BLaER1 treated with 17β-estradiol and CSF1 and Interleukin-3, amounts not matched to agents 10 nM and 100 nM (cell line): ENCODE data around the gene CEP135.
"Not testable (repeated sequence)": the region's sequence is repeated elsewhere in the genome, so short reads cannot be mapped to it uniquely, and the experiment has no call there.

Source experiments
- H3K27ac ChIP-seq, 11 experiments: shearing (Covaris generic); formaldehyde crosslinking; 2 replicates each; pipeline ENCODE4 v1.8.1; 2022
- H3K27me3 ChIP-seq, 11 experiments: shearing (Covaris generic); formaldehyde crosslinking; 2 replicates each; pipeline ENCODE4 v1.8.1; 2022
- H3K36me3 ChIP-seq, 11 experiments: shearing (Covaris generic); formaldehyde crosslinking; 2 replicates each; pipeline ENCODE4 v1.8.1; 2022
- H3K4me1 ChIP-seq, 10 experiments: shearing (Covaris generic); formaldehyde crosslinking; 2 replicates each; pipeline ENCODE4 v1.8.1; 2022
- H3K4me2 ChIP-seq, 11 experiments: shearing (Covaris generic); formaldehyde crosslinking; 2 replicates each; pipeline ENCODE4 v1.8.1; 2022
- H3K4me3 ChIP-seq, 10 experiments: shearing (Covaris generic); formaldehyde crosslinking; 2 replicates each; pipeline ENCODE4 v1.8.1; 2022
- H3K9ac ChIP-seq, 11 experiments: shearing (Covaris generic); formaldehyde crosslinking; 2 replicates each; pipeline ENCODE4 v1.8.1; 2022
- H3K9me3 ChIP-seq, 11 experiments: shearing (Covaris generic); formaldehyde crosslinking; replicated peaks in 1 of 11; 2 replicates each; pipeline ENCODE4 v1.8.1; 2022
- H4K20me1 ChIP-seq, 11 experiments: shearing (Covaris generic); formaldehyde crosslinking; 2 replicates each; pipeline ENCODE4 v1.8.1; 2022
- Cebpa-rat ChIP-seq, 11 experiments: shearing (Covaris generic); IDR thresholded peaks; 2 replicates each; pipeline ENCODE4 v1.8.1; 2022

CEP135 gene

GRCh38 chr4:55951191-55951922 lies 2.6 kb downstream of the CEP135 start:
- Histone ChIP-seq H3K27me3 (no peaks in the 10 kb centered on the region), H4K20me1 (no peaks in the 10 kb centered on the region), H3K36me3 (peaks cover 41 to 48% (median 44%) of the 10 kb centered on the region in 11 experiments), H3K27ac (peak overlapping the region in 2 of 11 experiments; percentile 99; a peak in 4 of 22 replicates), H3K4me1 (peaks cover 26 to 38% (median 34%) of the 10 kb centered on the region in 10 experiments), H3K9ac (peak overlapping the region in 2 of 11 experiments; percentile 93 to 96; a peak in 3 of 22 replicates), H3K4me2 (peak overlapping the region in 7 of 11 experiments; percentile 83 to 99 (median 92); a peak in 8 of 22 replicates), H3K4me3 (peak overlapping the region in 2 of 10 experiments; percentile 58 to 72; a peak in 3 of 20 replicates), H3K9me3 (no peaks in the 10 kb centered on the region)
- no peak for TF ChIP-seq Cebpa-rat (IDR thresholded peaks at IDR 0.05)

GRCh38 chr4:55955710-55956109 lies 7.0 kb downstream of the CEP135 start:
- peaks cover 80 to 92% (median 87%) of the 10 kb centered on the region in 11 experiments for H3K36me3 ChIP-seq
- H3K9me3 ChIP-seq: no peaks in the 10 kb centered on the region
- H3K4me2 ChIP-seq: no peak overlapping the region
- peaks cover 0 to 4% (median 0%) of the 10 kb centered on the region in 11 experiments; a peak in 2 of 22 replicates for H4K20me1 ChIP-seq
- no peaks in the 10 kb centered on the region for H3K27me3 ChIP-seq
- no peak overlapping the region for H3K27ac ChIP-seq
- no peak overlapping the region for H3K4me3 ChIP-seq
- H3K9ac ChIP-seq: no peak overlapping the region
- peaks cover 0 to 23% (median 2%) of the 10 kb centered on the region in 10 experiments; a peak in 10 of 20 replicates for H3K4me1 ChIP-seq
- no peak for TF ChIP-seq Cebpa-rat (IDR thresholded peaks at IDR 0.05)

DNA sequence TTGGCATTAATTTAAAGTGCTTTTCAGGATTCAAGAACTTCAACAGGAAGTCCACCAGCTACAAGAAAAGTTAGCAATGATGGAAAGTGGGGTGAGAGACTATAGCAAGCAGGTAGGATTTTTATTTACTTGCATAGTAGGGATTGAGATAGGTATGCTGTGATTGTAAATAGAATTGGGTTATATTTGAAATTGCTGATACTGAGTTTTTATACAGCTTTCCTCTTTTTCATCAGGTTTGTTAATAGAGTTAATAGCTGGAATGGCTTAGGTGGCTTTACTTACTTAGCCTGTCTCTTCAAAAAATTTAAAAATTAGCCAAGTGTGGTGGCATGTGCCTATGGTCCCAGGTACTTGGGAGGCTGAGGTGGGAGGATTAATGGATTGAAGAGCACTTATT lies 10.9 kb downstream of the CEP135 start:
- 0 out of 20 replicates have a peak, but pooled peaks cover 0 to 4% (median 0%) of the 10 kb centered on the region in 10 experiments for H3K4me1 ChIP-seq
- H4K20me1 ChIP-seq: peaks cover 0 to 4% (median 0%) of the 10 kb centered on the region in 11 experiments; a peak in 2 of 22 replicates
- H3K27me3 ChIP-seq: no peaks in the 10 kb centered on the region
- H3K36me3 ChIP-seq: peaks cover 86 to 100% (median 96%) of the 10 kb centered on the region in 11 experiments
- TF ChIP-seq Cebpa-rat (IDR thresholded peaks at IDR 0.05): no peak
- no peak overlapping the region for H3K9ac ChIP-seq
- H3K9me3 ChIP-seq: no peaks in the 10 kb centered on the region
- no peak overlapping the region for H3K4me2 ChIP-seq
- H3K27ac ChIP-seq: no peak overlapping the region
- H3K4me3 ChIP-seq: no peak overlapping the region

DNA sequence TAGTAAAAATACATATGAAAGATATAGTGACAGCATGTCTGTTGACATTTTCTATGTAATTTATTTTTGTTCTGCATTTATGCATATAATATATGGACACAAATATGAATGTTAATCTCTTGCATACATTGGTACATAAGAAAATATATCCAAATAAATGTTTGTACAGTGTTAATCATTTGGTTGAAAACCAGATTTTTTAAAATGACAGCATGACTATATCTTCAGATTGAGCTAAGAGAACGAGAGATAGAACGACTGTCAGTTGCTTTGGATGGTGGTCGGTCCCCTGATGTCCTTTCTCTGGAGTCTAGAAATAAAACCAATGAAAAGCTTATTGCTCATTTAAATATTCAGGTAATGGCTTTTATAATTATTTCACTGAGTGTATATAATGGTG lies 15.3 kb downstream of the CEP135 start:
- Histone ChIP-seq H3K27ac (no peak overlapping the region), H3K4me1 (0 out of 20 replicates have a peak, but pooled peaks cover 0 to 4% (median 0%) of the 10 kb centered on the region in 10 experiments), H3K9me3 (no peaks in the 10 kb centered on the region), H3K4me3 (no peak overlapping the region), H3K27me3 (no peaks in the 10 kb centered on the region), H3K9ac (no peak overlapping the region), H4K20me1 (no peaks in the 10 kb centered on the region), H3K36me3 (peaks cover 71 to 98% (median 87%) of the 10 kb centered on the region in 11 experiments), H3K4me2 (no peak overlapping the region)
- no peak for TF ChIP-seq Cebpa-rat (IDR thresholded peaks at IDR 0.05)

DNA sequence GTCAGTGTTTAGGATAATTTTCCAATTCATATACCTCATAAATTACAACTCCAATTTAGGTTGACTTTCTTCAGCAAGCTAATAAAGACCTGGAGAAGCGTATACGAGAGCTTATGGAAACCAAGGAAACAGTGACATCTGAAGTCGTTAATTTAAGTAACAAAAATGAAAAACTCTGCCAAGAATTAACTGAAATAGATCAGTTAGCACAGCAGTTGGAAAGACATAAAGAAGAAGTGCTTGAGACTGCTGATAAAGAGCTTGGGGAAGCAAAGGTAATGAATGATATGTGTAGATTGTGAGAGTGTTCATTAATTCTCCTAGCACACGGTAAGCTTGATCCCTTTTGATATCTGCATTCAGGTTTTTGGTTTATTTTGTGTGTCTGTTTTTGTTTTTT lies 16.8 kb downstream of the CEP135 start:
- Histone ChIP-seq H3K9ac (no peak overlapping the region), H4K20me1 (no peaks in the 10 kb centered on the region), H3K4me2 (no peak overlapping the region), H3K4me3 (no peak overlapping the region), H3K27me3 (no peaks in the 10 kb centered on the region), H3K27ac (no peak overlapping the region), H3K36me3 (peaks cover 65 to 98% (median 86%) of the 10 kb centered on the region in 11 experiments), H3K9me3 (no peaks in the 10 kb centered on the region), H3K4me1 (0 out of 20 replicates have a peak, but pooled peaks cover 0 to 4% (median 0%) of the 10 kb centered on the region in 10 experiments)
- no peak for TF ChIP-seq Cebpa-rat (IDR thresholded peaks at IDR 0.05)

DNA sequence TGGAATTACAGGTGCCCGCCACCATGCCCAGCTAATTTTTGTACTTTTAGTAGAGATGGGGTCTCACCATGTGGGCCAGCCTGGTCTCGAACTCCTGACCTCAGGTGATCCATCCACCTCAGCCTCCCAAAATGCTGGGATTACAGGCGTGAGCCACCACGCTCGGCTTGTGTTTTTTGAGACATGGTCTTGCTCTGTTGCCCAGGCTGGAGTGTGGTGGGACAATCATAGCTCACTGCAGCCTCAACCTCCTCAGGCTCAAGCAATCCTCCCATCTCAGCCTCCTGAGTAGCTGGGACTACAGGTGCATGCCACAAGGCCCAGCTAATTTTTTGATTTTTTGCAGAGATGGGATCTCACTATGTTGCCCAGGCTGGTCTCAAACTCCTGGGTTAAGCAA lies 17.6 kb downstream of the CEP135 start:
- not testable (repeated sequence) for H3K9me3 ChIP-seq

DNA sequence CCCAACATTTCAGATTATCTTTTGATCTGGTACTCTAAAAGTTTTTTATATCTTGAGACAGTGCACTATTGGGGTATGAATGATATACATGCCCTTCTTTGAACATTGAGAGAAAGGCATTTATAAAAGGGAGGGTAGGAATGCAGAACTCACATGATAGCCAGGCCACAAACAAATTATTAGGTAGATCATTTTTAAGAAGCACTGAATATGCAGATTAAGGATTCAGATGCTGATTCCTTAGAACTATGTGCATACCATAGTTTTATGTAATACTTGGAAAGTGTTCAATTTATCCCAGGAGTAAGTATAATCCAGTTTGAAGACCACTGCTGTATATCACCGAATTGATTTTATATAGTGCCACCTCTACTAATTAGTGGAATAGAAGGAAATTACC lies 18.6 kb downstream of the CEP135 start:
- peaks cover 63 to 97% (median 87%) of the 10 kb centered on the region in 11 experiments for H3K36me3 ChIP-seq
- no peak for TF ChIP-seq Cebpa-rat (IDR thresholded peaks at IDR 0.05)
- no peaks in the 10 kb centered on the region for H4K20me1 ChIP-seq

More for the DNA sequence above, 17.6 kb downstream of the CEP135 start:
- H3K4me1 ChIP-seq, H3K9ac ChIP-seq, H3K4me3 ChIP-seq, H4K20me1 ChIP-seq, H3K27me3 ChIP-seq, H3K4me2 ChIP-seq, H3K27ac ChIP-seq: not testable (repeated sequence)
- peaks cover 63 to 97% (median 85%) of the 10 kb centered on the region in 11 experiments for H3K36me3 ChIP-seq

DNA sequence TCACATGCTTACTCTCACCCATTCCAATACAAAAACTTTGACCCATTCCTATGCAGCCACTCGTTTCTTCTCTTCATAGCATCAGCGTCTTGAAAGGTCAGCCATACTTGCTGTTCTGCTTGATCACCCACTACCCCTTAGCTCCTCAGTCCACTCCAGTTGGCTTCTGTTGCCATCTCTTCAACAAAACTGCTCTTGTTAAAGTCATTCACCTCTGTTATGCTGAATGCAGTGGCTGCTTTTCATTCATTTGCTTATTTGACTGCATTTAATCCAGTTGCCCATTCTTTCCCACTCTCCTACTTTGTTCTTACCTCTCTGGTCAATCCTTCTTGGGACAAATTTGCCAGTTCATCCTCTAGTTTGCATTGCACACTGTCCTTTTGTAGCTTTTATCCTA lies 24.9 kb downstream of the CEP135 start:
- no peak for TF ChIP-seq Cebpa-rat (IDR thresholded peaks at IDR 0.05)

More for the DNA sequence above, 18.6 kb downstream of the CEP135 start:
- H3K4me1 ChIP-seq: no peaks in the 10 kb centered on the region
- no peak overlapping the region for H3K9ac ChIP-seq
- H3K9me3 ChIP-seq: no peaks in the 10 kb centered on the region
- no peak overlapping the region for H3K4me3 ChIP-seq
- H3K27ac ChIP-seq: no peak overlapping the region
- no peak overlapping the region for H3K4me2 ChIP-seq
- H3K27me3 ChIP-seq: no peaks in the 10 kb centered on the region

DNA sequence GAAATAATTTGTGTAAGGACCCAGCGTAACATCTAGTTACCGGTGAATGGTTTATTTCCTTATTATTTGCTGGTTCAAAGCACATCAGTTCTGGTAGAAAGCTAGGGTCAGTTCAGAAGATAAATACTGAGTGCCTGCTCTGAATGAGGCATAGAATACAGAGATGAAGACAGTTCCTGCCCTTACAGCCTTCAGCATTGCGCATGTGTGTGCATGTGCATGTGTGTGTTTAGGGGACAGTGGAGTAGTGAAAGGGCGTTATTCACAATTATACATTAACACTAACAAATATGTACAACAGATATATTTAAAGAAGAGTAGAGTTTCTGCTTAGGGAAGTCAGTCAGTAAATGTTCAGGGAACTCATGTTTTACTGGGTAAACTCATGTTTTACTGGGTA lies 29.1 kb downstream of the CEP135 start:
- TF ChIP-seq Cebpa-rat (IDR thresholded peaks at IDR 0.05): no peak
- H3K9me3 ChIP-seq: no peaks in the 10 kb centered on the region
- H3K27ac ChIP-seq: no peak overlapping the region
- no peaks in the 10 kb centered on the region for H4K20me1 ChIP-seq
- no peaks in the 10 kb centered on the region for H3K4me1 ChIP-seq
- no peak overlapping the region for H3K4me3 ChIP-seq
- H3K4me2 ChIP-seq: no peak overlapping the region
- no peak overlapping the region for H3K9ac ChIP-seq
- H3K36me3 ChIP-seq: peaks cover 67 to 99% (median 88%) of the 10 kb centered on the region in 11 experiments
- H3K27me3 ChIP-seq: no peaks in the 10 kb centered on the region

More for the DNA sequence above, 24.9 kb downstream of the CEP135 start:
- peaks cover 64 to 99% (median 86%) of the 10 kb centered on the region in 11 experiments for H3K36me3 ChIP-seq
- no peak overlapping the region for H3K4me2 ChIP-seq
- no peaks in the 10 kb centered on the region for H3K9me3 ChIP-seq
- no peaks in the 10 kb centered on the region for H3K27me3 ChIP-seq
- no peaks in the 10 kb centered on the region for H3K4me1 ChIP-seq
- no peaks in the 10 kb centered on the region for H4K20me1 ChIP-seq
- no peak overlapping the region for H3K4me3 ChIP-seq
- no peak overlapping the region for H3K27ac ChIP-seq
- H3K9ac ChIP-seq: no peak overlapping the region
